Ecto neural progenitor cell (in vitro differentiated cells): ENCODE data around the gene TJP1.
"Not testable (repeated sequence)": the region's sequence is repeated elsewhere in the genome, so short reads cannot be mapped to it uniquely, and the experiment has no call there.

Experiments used
- DNase-seq: peaks from one replicate; pipeline ENCODE4 v3.0.0-alpha.2; 2018; ENCODE audit warnings: low spot score

The TJP1 gene

DNA sequence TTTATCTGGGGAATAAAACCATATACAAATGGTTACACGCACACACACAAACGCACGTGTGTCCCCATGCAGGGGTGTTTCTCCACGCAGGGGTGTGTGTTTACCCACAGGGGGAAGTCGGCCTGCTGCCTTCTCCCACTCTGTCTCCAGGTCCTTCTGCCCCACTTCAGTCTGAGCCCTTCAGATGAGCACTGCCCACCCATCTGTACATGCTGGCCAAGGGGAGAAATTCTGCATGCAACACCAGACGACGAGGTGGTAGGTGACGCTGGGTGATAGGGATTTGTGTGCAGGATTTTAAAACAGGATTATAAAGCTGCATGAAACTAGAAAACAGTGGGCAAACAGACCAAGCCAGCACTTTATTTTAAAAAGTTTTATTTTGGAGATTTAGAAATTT is 122.5 kb downstream of the TJP1 start:
- DNase-seq, result no peak

DNA sequence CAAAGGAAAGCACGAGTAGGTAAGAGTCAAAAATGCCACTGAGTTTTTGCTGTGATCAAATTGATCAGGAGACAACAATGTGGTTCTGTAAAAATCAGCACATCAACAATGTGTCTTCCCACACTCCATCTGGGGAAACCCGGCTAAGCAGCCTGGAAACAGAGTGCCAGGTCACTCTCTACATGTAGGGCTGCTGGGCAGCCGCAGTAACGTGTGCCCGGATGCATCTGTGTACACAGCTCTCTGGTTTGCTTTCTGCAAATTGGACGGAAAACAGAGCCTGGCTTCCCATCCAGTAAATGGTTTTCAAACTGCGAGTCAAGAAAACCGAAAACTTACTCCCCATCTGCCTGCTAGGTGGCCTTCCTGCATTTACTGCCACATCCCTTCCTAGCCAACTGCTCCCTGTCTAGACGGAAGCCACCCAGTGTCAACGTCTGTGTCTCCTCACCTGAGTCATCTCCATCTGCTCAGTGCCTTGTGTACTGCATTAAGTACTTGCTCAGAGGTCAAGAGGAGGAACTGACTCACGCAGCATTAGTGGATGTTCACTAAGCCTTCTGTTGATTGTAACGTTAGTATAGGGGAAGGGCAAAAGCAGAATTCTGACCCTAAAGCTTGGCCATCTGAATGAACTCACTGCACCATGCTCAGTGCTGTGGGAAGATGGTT is 124.1 kb downstream of the TJP1 start:
- no peak for DNase-seq

- no peak for DNase-seq
Observed at GRCh38 chr15:29696950-29697738, 125.1 kb downstream of the TJP1 start.

DNA sequence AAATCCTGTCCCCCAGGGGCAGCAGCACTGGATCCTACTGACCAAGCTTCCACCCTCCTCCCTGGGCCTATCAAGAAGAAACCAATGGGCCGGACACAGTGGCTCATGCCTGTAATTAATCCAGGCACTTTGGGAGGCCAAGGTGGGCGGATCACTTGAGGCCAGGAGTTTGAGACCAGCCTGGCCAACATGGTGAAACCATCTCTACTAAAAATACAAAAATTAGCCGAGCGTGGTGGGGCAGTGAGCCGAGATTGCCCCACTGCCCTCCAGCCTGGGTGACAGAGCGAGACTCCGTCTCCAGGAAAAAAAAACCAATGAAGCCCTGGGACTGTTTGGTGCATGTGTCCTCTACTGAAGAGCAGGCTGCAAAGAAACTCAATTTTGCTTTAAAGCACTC is 125.8 kb downstream of the TJP1 start:
- DNase-seq, result not testable (repeated sequence)

GRCh38 chr15:29695489-29696167 is 126.6 kb downstream of the TJP1 start:
- DNase-seq, result no peak

DNA sequence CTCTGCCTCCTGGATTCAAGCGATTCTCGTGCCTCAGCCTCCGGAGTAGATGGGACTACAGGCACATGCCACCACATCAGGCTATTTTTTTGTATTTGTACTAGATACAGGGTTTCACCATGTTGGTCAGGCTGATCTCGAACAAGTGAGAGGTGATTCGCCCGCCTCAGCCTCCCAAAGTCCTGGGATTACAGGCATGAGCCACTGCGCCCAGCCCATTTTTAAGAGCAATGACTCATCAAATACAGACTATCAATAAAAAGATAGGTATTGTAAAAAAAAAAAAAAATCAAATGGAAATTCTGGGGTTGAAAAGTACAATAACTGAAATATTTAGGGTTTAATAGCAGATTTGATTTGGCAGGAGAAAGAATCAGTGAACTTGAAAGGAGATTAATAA is 129.0 kb downstream of the TJP1 start:
- no peak for DNase-seq

GRCh38 chr15:29692527-29692926 is 129.7 kb downstream of the TJP1 start:
- DNase-seq, result no peak

- no peak for DNase-seq
Observed at GRCh38 chr15:29690765-29691475, 131.3 kb downstream of the TJP1 start.

DNA sequence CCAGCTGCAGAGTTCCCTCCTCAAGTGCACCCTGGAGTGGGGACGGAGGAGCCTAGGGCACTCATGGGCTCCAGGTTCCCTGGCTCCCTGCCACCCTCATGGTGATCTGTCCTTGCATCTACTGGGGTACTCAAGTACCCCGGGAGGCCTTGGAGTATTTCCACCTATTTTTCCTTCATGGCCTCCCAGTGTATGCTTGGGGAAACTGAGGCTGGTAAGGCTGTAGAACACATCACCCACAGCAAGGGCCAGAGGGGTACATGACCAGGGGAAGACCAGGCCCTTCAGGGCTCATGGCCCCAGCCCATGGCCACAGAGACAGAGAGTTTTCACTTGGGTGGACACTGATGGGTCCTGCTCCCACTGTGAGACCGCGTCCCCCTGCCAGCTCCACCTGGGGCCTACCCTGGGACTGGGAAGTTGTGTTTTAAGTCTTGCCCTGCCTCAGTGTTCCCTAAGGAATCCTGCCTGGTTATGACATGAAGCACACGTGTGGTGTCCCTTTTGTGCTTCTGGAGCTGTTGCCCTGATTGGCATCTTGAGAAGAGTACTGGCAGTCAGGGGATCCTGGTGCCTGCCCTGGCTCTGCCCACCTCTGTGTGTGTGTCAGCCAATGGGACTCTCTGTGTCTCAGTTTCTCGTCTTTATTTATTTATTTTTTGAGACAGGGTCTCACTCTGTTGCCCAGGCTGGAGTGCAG is 132.8 kb downstream of the TJP1 start:
- no peak for DNase-seq

DNA sequence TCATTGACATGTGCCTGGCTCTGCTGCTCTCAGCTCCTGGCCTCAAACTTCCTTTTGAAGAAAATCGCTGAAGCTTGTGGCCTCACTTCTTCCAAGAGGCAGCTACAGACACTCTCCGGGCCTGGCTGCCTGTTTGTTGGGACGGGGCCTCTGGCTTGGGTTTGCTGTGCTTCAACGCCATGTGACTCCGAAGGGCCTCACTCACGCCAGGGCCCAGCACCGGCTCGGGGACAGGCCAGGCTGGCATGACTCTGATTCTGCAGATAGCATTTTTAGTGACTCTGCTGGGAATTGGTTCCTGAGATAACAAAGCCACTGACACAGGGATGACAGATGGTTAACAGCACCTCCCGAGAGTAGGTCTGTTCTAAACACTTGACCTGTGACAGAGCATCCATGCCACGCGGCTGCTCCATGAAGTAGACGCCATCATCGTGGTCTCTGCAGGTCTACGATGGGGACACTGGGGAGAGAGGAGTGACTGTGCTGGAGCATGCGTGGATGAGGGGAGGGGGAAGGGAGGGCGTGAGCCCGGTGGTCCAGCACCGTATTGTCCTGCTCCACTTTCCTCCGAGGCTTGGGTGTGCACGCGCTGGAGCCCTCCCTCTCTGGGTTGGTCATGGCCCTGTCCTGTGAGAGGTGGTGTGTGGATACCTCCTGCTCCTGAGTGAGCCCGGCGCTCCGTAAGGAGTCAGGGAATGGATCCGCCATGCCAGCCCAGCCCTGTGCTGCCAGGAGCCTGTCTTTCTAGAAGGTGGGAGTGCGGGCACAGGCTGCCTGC is 133.6 kb downstream of the TJP1 start:
- no peak for DNase-seq

DNA sequence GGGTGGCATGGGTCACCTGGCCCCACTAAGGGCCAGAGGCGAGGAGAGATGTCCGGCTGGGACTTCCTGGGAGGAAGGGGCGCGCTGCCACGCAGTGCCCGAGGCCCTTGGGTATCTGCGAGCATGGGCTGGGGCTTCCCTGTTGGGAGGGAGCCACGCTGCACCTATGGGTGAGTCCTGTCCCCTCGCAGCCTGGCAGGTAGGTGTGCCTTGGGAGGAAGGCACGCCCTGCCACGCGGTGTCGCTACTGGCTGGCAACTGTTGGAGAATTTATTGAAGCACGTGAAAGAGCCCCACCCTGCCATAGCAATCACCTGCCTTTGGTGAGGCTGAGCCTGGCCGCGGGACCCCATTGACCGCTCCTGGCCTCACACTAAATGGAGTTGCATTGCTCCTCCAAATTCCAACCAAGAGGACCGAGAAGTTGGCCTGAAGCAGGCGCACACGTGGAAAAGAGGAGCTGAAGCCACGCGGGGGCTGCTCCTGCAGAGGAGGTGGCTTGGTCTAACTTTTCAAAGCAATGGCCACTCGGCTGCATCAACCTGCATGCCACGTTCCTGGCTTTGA is 134.2 kb downstream of the TJP1 start:
- DNase-seq, result no peak

- DNase-seq, result no peak
Observed at GRCh38 chr15:29687204-29687815, 135.0 kb downstream of the TJP1 start.

DNA sequence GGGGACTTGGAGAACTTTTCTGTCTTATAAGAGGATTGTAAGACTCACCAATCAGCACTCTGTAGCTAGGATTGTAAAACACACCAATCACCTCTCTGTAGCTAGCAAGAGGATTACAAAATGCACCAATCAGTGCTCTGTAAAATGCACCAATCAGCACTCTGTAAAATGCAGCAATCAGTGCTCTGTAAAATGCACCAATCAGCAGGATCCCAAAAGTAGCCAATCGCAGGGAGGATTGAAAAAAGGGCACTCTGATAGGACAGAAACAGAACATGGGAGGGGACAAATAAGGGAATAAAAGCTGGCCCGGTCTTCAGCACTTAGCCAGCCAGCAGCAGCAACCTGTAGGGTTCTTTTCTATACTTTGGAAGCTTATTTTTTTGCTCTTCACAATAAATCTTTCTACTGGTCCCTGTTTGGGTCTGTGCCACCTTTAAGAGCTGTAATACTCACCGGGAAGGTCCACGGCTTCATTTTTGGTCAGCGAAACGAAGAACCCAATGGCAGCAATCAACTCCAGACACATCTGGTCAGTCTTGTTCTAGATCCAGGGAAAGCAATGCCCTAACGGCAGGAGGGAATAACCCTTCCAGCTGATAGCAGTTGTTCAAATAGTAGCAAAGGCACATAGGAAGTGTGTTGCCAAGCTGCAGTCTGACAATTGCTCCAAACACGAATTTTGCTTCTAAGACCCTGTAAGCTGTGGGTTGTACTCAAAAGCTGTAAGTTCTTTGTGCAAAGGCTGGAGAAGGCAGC is 135.6 kb downstream of the TJP1 start:
- no peak for DNase-seq

DNA sequence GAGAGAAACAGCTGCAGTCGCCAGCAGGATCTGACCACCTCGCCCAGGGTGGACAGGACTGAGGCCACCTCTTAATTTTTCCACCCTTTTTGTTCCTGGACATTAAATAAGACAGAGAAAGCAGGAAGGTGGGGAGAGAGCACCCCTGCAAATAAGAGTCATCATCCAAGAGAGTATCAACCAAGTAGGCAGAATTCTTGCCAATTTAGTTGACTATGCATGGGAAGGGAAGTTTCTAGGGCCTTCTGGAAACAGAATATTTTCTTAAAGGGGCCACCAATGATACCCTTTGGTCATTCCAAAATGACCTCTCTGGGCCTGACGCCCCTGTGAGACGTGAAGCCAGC is 136.2 kb downstream of the TJP1 start:
- DNase-seq, result no peak

DNA sequence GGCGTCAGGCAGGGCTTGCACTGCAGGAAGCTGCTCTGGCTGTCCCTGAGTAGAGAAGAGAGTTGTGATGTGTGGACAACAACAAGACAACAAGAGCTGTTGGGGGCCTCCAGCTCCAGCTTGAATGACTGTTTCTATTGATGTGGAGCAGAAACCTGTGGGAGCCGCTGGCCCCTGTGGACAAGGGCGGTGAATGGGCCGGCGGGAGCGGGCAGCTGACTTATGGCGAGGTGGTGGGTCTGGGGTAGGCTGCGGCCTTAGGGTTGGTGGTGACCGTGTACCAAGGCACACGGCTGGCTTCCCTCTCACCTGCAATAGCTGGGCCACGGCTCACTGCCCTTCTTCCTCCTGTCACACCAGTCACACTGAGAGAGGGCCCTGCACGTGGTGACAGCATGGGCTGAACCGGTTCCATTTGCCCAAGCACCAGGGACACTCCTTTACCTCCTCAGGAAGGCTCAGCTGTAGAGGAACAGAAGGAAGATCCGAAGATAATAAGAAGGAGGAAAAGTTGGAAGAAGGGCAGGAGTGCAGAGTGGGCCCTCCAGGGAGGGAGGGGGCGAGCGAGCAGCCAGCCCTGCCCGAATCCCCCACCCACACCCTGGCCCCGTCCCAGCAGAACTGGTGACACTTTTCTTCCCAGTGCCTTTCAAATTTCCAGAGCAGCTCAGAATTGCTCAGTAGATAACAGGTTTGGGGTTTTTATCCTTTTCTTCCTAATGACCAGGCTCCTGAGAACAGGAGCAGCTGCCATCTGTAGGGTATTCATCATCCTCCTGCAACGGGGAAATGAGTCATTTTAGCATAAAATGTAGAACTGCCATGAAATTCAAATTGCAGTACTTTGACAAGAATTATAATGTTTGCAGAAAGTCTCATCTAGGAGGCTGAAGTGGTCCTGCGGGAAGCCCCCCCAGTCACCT is 136.9 kb downstream of the TJP1 start:
- DNase-seq, result no peak

DNA sequence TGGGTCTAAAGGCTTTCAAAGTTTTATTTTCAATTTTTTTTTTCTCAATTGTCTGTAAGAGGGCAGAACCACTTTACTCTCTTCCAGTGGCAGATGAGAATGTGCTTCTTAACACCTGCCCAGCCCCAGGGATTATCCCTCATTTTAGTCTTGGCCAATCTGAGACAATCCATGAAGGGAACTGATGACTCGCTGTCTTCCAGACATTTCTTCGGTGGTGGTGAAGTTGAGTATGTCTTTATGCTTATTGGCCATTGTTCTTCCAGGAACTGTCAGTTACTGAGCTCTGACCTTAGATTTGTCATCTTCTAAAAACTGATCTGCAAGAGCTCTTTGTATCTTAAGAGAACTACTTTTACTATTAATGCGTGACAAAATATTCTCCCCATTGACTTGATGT is 139.5 kb downstream of the TJP1 start:
- no peak for DNase-seq

DNA sequence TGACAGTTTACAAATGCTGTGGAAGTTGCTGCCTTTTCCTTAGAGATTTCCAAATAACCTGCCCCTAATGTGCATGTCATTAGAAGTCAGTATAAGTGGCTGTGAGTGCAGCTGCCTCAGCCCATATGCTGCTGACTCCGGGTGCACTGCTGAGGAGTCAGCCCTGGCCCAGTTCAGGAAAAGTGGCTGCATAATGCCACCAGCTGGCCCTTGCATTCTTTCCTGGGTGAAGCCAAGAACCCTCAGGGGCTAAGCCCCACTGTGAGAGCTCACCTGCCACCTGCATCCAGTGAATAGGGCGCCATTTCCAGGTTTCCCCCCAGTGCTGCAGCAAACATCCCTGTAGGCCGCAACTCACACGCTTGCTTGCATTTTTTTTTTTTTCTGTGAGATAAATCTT is 139.9 kb downstream of the TJP1 start:
- DNase-seq, result no peak

- no peak for DNase-seq
Observed at GRCh38 chr15:29681946-29682345, 140.3 kb downstream of the TJP1 start.
